CD4-positive, alpha-beta T cell treated with Interleukin-17A for 4 hours (primary cell): ENCODE measurements around the gene SHISA2.

Experiments
- DNase-seq: peaks from one replicate; pipeline ENCODE4 v3.0.0-alpha.2; 2020; ENCODE audit warnings: mixed read lengths

SHISA2 gene

GRCh38 chr13:26017196-26017921 lies 34.5 kb downstream of the SHISA2 start:
- DNase-seq: peak; percentile 13

- no peak for DNase-seq
These were observed 35.6 kb downstream of the SHISA2 start for GRCh38 chr13:26016189-26016588.

GRCh38 chr13:26015271-26016125 lies 36.3 kb downstream of the SHISA2 start:
- DNase-seq: no peak

DNA sequence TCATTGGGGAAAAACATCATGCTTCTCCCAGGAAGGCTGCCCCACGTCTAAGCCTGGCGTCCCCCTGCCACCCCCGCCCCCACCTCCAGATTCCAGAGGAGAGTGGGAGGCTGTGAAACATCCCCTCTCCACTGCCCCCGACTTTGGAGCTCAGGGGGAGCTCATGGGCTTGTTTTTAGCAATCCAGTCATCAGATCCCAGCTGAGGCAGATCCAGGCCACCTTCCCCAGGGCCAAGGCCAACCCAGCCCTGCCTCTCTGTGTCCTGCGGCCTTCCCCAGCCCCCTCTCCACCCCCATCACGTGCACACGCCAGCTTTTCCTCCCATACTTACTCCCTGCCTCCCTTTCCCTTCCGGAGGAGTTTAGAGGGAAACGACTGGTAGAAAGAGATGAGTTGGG lies 38.8 kb downstream of the SHISA2 start:
- DNase-seq: no peak

DNA sequence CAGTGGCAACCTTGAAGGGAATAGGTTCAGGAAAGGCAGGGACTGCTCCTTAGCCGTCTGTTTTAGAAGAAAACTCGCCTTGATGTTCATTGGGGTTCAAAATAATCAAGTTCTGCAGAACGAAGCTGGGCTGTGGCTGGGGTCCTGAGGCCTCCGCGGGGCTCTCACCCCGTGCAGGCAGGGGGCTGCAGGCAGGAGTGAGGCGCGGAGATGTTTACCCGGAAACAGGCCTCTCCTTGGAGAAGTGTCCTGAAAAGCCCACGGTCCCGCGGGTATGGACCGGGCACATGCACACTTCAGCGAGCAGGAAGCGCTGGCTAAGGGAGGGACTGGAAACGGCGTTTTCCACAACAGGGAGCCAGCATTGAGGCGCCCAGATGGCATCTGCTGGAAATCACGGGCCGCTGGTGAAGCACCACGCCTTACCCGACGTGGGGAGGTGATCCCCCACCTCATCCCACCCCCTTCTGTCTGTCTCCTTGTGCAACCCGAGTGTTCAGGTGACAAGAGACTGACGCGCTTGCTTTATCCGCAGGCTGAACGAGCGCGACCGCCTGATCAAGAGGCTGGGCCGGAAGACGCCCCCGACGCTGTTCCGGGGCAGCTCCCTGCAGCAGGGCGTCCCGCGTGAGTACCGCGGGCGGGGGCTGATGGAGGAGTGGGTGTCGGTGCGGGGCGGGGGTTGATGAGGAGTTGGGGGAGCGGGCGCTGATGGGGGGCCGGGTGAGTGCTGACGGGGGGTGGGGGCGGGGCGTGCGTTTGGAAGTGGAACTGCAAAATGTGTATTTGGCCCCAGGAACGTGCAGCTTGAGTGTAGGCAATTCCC lies 39.6 kb downstream of the SHISA2 start:
- DNase-seq: peak; percentile 74

DNA sequence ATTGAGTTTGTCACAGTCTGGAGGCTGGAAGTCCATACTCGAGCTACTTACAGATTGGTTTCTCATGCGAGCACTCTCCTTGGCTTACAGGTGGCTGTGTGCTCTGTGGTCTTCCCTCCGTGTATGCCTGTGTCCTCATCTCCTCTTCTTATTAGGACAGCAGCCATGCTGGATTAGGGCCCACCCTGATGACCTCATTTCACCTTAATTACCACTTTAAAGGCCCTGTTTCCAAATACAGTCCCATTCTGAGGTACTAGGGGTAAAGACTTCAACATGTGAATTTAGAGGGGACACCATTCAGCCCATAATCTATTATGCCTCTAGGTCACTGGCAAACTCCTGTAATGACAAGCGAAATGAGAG lies 40.6 kb downstream of the SHISA2 start:
- no peak for DNase-seq

DNA sequence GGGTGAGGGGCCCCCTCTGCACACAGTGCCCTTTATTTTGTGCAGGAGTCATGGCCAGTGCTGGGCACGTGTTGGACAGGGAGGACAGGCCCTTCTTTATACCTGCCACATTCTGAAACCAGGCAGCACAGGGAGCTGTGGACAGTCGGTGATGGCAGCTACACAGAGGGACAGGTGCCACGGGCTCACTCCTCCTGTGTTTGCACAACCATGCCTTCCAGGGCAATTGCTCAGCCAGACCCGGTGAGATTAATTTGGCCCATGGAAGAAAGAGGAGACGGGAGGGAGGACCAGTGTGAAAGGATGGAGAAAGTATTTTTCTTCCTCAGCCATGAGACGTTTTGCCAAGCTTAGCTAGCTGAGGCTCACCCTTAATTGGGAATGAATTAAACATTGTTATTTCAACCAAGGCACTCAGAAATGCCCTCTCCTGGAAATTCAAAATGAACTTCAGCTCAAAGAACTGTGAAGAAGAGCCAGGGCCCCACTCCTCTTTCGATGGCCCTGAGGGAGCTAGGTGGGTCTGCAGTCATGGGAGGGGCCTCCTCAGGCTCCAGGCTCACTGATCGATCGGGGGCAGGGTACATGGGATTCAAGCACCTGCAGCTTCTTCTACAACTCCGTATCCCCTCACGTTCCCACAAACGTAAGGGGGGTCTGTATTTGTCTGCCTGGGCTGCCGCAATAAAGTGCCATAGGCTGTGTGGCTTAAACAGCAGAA lies 41.2 kb downstream of the SHISA2 start:
- no peak for DNase-seq

- no peak for DNase-seq
These were observed 44.3 kb downstream of the SHISA2 start for GRCh38 chr13:26007261-26008125.
